SH-SY5Y (cell line): Measurements from ENCODE around the gene GREB1L.

Experiments
- GATA2 ChIP-seq: IDR thresholded peaks from 2 replicates; pipeline ENCODE4 v1.6.1; 2011; ENCODE audit warnings: mild to moderate bottlenecking, low read depth, low read length
- GATA3 ChIP-seq: IDR thresholded peaks from 2 replicates; pipeline ENCODE4 v1.6.1; 2011; ENCODE audit warnings: low read depth, mild to moderate bottlenecking, low read length, moderate library complexity

GRCh38 chr18:21451851-21452250 lies 209.8 kb downstream of the GREB1L start:
- no peak for TF ChIP-seq GATA2
- no peak for TF ChIP-seq GATA3
